GM21423 (cell line): ENCODE results near the gene MEIS2.

Experiments
- ATAC-seq: cut with Tn5 transposase; IDR thresholded peaks from one replicate; pipeline ENCODE4 v1.9.1; 2021; ENCODE audit warnings: mild to moderate bottlenecking, moderate library complexity; ENCODE audit not compliant: unreplicated experiment

MEIS2 gene

GRCh38 chr15:36940219-36940618 is 160.1 kb downstream of the MEIS2 start:
- no peak for ATAC-seq

DNA sequence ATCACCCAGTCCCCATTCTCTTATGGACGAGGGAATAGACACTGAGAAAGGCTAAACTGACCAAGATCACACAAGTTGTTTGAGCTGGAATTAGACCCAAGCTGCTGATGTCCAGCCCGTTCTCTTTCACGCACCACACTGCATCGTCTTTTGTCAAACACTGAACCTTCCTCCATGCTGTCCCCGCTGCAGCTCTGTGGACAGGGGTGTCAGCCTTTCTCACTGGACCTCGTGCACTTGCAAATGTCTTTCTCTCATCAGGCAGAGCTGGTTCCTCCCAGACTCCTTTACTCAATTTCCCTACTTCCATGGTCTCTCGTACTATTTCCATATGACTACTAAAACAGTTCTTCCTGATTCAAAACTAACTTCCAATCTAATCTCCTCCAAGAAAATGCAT is 161.6 kb downstream of the MEIS2 start:
- ATAC-seq: no peak

GRCh38 chr15:36938131-36938530 is 162.2 kb downstream of the MEIS2 start:
- ATAC-seq: no peak

GRCh38 chr15:36936613-36937012 is 163.7 kb downstream of the MEIS2 start:
- ATAC-seq: no peak

- ATAC-seq: no peak
Measured at GRCh38 chr15:36933255-36933990, 166.9 kb downstream of the MEIS2 start.

DNA sequence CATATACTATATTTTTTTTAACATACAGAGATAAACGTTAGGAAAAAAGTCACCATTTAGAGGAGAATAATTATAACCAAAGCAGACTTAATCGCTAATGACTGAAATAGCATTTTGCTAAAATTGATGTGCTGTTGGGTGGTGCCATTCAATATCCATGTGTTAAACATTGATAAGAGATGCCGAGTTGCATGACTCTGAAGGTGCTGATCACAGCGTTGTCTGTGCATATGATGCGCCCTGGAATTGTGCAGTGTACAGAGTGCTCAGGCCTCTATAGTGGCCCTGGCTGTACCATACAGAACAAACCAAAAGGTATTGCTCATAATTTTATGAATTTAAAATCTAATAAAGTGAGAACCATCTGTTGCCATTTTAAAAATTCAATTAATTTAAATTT is 168.3 kb downstream of the MEIS2 start:
- no peak for ATAC-seq

DNA sequence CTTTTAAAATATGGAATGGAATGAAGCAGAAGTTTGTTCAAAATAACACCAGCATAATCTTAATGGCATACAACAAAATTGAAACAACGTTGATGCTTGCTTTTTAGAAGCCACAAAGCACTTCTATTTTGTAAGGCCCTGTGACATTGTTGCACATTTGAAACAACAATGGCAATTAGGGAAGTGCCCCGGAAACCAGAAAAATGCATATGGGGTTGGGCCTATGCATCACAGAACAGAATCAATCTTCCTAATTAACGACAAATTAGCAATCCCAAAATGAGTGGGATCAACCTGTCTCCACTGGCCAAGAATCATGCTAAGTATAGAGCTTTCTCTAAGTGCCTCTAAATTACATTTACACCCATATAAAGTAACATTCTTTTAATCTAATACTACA is 168.9 kb downstream of the MEIS2 start:
- ATAC-seq: no peak

DNA sequence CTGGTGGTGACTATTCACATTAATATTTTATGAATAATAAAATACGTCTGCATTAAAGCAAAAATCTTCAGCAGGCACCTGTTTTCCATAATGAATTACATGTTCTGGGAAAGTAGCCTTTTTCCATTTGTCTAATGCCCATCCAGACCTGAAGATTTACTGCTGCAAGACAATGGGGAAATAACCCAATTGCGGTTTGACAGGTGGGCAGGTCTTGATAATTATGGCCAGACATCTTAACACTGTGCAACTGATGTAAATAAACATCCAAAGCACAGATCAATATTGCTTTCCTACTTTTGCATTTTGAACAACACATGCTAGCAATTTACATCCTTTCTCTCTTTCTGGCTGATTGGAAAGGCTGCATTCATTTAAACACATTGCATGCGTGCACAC is 173.9 kb downstream of the MEIS2 start:
- ATAC-seq: no peak

DNA sequence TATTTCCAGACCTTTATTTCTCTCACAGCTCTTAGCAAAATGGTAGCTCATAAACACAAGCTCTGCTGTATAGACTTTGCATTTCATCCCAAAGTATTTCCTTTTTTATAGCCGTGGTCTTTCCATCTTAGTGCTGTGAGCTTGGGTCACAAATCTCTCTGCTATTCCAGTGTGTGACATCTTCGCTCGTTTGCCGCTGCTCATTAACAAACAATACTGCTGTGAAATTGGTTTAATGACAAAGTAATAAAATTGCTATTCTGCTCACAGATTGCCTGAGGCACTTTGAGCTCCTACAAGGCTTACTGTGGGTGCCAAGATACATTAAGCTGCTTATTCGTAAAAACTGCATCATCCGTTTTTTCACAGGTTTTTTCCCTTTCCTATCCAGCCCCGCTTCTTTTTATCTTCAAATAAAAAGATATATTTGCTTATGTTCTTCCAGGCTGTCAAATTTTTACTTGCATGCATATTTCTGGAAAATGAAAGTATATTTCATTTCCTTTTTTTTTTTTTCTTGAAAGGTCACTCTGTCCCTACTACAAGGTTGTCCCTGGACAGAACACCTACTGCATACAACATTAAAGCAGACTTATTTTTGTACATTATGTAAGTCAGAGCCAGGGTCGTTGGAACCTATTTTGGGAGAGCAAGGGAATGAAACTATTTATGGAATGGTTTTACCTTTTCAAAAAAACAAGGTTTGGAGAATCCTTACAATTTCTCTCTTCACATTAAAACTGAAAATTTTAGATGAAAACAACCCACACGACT is 174.5 kb downstream of the MEIS2 start:
- ATAC-seq: no peak

DNA sequence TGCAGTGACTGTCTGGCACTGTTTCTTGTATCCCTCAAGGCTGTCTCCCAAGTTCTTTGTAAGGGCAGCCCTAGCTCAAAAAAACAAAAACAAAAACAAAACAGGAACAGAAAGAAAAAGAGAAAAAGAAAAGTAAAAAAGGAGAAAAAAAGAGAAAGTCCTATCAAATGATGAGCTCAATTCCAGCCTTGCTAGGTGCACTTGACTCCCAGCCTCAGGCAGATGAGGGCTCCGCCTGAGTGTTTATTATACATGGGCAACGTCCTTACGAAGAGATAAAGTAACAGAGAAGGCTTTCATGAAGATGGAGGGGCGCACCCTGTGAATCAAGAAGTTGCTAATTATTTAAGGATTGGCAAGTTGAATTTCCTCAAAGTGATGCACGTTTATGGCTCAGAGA is 175.3 kb downstream of the MEIS2 start:
- no peak for ATAC-seq

- no peak for ATAC-seq
Measured at GRCh38 chr15:36924034-36924433, 176.3 kb downstream of the MEIS2 start.

- no peak for ATAC-seq
Measured at GRCh38 chr15:36921484-36922091, 178.8 kb downstream of the MEIS2 start.

GRCh38 chr15:36917411-36918267 is 182.7 kb downstream of the MEIS2 start:
- ATAC-seq: no peak

DNA sequence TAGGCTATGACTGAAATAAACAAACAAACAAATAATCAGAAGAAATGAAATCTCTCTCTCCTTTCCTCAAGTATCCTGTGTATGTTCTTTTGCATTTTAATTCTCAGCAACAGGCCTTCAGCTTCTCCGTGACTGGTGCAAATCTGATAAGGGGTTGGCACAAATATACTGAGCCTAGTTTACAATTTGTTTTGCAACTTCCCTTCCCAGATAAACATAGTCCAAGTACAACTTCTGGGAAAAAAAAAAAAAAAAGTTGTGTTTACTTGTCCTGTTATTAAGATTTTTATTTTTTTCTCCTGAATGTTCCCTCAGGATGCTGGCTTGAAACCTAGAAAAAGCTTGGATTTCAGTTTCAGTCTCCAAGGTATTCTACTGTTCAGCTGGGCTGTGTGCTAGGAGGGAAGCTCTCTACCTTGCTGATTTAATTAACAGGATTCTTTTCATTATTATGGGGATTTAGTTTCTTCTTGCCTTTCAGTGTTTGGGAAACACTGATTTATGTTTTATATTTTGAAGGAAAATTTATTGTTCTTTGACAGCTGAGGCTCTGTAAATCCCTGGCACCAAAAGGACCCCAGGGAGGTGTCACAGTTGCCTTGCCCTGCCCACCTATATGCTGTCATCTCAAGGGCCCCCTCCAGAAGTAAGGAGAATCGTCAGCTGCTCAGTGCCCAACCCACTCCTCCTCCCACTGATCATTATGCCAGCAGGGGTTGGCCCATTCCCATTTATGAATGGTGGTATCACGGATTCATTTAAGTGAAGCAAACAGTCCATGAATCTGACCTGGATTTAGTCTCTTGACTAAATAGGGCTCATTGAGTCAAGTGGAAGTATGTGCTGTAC is 185.2 kb downstream of the MEIS2 start:
- no peak for ATAC-seq

- no peak for ATAC-seq
Measured at GRCh38 chr15:36914466-36914865, 185.9 kb downstream of the MEIS2 start.

GRCh38 chr15:36912311-36912712 is 188.0 kb downstream of the MEIS2 start:
- ATAC-seq: no peak

- no peak for ATAC-seq
Measured at GRCh38 chr15:36911322-36911944, 188.9 kb downstream of the MEIS2 start.

- no peak for ATAC-seq
Measured at GRCh38 chr15:36908991-36909390, 191.4 kb downstream of the MEIS2 start.

DNA sequence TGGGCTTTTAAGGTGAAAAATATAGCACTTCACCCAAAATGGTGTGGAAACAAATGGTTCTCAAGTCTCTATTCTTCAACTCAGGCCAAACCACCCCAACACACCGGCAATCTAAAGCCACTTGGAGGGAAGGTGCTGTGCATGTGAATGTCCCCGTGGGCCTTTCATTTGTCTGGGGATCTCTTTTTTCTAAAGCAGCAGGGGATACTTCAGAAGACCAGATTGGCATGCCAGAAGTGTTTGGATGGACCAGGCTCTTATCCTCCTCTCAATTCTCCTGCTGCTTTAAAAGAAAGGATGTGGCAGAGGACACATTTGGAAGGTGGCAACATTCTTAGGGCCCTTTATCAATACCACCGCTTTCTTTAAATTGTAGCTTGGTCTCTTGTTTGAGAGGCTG is 193.1 kb downstream of the MEIS2 start:
- ATAC-seq: no peak

DNA sequence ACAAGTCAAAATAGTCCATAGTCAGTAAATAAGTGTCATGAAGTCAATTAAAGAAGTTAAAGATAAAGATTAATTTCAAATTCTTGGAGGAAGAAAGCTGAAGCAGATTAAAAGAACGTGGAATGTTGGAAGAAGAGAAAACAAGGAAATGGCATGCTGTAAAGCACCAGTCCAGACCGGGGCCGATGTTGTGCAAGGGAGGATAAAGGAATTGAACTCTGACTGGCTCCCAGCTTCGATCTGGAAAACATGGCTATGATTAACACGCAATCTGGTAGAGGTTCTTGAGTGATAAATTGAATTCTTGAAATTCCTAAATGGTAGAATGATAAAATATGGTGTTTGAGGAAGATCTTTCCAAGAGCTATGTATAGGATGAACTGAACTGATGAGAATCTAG is 194.4 kb downstream of the MEIS2 start:
- no peak for ATAC-seq
